Lung microvascular endothelial cell (primary cell): ENCODE data around the gene ARFGEF3. TPM values are rescaled to one million over a fixed set of nuclear protein-coding genes. Genes with fewer than 3 reads are reported as not detected.
"Not testable (repeated sequence)": the region's sequence is repeated elsewhere in the genome, so short reads cannot be mapped to it uniquely, and the experiment has no call there.

Experiments used
- DNase-seq, 2 donors: peaks; one replicate each; pipeline versions ENCODE4 v3.0.0 to v3.0.0-alpha.2; 2010; ENCODE audit warnings: low read depth in 2 of 2
- total RNA-seq: library from RNA; depleted of rRNA; stranded (reverse); fragments of >200 nt; gene quantifications from 2 replicates; pipeline ENCODE4 v1.2.1, GENCODE V29; 2014

The ARFGEF3 gene
- total RNA-seq, 1 donor from 2014 or later: 1.8 TPM

DNA sequence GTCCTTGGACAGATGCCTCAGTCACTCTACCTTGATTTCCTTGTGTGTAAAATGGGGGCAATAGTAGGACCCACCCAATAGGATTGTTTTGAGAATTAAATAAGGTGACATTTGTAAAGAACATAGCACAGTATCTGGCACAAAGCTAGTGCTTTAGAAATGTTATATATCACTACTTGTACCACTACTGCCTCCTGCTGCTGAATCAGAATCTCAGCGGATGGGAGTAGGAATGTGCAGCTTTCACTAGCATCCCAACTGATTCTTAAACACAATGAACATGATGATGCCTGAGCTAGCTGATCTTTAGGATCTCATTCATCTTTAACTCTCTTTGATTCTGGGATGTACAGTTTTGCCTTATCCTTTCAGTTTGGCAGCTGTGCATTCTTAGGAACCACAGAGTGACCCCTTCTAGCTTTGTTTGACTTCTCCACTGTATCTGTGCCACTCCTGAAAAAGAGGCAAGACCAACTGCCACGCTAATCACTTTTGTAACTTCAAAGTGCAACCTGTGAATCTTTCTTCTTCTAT, 49.4 kb downstream of the ARFGEF3 start:
- peak in 1 of 2 donors; percentile 2 for DNase-seq

DNA sequence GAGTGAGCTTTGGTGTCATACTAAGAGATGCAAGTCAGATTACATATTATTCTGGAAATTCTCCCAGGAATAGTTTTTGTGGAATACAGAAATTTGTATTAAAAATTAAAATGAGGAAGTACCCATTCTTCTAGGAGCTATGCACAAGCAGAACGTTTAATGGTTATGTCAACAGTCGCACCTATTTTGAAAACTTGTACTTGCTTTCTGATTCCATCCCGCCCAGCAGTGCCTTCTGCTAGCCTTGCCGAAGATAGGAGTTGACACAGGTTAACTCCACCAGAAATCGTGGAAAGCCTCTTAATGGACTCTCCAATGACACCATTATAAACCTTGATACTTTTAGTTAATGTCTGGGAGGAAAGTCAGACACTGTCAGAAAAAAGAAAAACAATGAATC, 49.9 kb downstream of the ARFGEF3 start:
- no peak for DNase-seq

DNA sequence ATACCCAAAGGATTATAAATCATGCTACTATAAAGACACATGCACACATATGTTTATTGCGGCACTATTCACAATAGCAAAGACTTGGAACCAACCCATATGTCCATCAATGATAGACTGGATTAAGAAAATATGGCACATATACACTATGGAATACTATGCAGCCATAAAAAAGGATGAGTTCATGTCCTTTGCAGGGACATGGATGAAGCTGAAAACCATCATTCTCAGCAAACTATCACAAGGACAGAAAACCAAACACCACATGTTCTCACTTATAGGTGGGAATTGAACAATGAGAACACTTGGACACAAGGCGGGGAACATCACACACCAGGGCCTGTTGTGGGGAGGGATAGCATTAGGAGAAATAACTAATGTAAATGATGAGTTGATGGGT, 50.8 kb downstream of the ARFGEF3 start:
- not testable (repeated sequence) for DNase-seq

DNA sequence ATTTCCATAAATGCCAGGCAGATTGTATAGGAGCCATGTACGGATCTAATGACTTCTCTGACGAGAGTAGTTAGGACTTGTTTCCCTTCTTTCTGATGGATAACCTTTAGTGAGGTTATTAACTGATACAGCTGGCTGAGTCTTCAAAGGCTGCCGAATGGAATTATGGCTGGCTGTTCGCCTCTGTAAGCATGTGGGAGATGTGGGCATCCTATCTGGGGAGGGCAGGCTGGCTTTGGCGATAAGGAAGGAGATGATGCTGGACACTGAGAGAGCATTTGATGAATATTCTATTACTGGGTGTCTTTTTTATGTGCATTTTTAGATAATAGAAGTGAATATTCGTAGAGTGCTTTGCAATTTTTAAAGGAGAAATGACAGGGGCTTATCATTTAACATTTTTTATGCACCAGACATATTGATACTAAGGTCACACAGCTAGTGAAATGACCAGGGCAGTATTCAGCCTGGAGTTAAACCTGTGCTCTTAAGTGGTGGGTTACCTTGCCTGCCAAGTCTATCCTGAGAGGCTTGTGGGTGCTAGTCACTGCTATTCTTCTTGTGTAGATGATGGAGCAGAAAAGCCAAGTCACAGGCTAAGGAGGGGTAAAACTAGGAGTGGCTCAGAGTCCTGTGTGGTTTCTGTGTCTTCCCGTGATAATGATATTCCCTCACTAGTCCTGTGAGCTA, 53.5 kb downstream of the ARFGEF3 start:
- DNase-seq: no peak

DNA sequence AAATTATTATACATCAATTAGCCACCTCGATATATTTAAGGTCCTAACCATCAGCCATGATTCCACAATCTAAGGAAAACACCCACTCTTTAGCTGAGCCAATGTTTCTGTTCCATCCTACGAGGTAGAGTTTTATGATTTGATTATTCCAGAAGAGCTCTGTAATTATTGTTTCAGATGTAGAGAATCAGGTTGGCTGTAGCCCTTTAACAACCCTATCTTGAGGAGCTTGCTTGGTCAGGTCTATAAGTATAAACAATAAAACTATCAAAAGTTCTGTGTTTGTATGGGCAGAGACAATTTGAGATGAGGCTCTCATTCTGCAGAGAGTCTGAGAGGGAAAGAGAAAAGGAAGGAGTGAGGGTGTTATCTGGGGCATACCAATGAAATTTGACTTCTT, 56.7 kb downstream of the ARFGEF3 start, which contains the start of gene PBOV1:
Gene PBOV1 (minus strand): TSS at position 43 of the 400 bp plus-strand sequence. CDS start 96 bp downstream, outside the sequence.
- DNase-seq: no peak

DNA sequence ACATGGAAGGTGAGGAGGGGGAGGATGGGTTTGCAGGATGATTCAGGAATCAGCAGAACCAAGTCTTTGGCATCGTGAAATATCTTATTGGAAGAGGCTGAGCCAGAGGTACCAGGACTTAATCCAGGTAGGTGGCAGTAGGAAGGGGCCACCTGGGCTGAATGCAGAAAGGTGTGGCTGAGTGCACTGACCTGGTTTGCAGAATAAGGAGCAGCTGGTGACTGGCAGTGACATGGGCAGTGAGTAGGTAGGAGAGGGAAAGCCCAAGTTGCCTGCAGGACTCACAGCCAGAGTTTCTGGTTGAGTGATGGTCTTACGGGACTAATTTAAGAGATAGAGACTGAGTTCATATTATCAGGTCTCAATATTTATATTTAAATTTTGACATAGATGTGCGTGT, 57.7 kb downstream of the ARFGEF3 start:
- DNase-seq: no peak

DNA sequence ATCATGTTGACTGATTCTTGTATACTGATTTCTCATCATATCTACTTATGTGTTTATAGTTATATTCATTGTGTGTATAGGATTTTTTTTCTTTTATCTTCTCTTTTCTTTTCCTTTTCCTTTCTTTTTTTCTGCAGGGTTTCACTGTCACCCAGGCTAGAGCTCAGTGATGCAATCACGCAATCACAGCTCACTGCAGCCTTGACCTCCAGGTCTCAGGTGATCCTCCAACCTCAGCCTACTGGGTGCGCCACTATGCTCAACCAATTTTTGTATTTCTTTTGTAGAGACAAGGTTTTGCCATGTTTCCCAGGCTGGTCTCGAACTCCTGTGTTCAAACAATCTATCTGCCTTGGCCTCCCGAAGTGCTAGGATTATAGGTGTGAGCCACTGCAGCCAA, 58.2 kb downstream of the ARFGEF3 start:
- DNase-seq: no peak

DNA sequence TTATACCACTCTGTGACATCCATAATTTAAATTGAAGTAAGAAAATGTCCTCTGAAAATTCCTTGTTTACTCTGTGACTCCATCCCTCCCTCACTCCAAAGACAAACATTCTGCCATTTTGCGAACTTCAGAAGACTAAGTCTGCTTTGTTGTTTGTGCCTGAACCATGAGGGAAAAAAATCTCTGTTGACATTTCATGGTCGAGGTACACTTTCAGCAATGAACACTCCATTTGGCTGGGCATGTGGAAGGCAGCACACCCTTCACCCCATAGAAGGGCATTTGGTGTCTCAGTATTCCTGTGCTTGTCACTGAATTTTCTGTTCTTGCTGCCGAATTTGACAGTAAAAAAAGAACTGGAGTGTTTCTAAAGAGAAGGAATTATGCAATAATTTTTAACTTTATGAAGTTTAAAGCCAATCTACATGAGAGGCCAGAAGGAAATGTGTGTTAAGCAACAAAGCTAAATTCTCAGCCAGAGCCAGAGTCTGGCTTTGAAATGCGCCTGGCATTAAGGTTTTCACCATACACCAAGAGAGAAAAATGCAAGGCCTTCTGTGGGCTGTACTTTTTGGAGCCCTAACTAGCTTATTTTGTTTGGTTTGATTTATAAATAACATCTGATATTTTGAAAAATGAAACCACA, 61.3 kb downstream of the ARFGEF3 start:
- no peak for DNase-seq

DNA sequence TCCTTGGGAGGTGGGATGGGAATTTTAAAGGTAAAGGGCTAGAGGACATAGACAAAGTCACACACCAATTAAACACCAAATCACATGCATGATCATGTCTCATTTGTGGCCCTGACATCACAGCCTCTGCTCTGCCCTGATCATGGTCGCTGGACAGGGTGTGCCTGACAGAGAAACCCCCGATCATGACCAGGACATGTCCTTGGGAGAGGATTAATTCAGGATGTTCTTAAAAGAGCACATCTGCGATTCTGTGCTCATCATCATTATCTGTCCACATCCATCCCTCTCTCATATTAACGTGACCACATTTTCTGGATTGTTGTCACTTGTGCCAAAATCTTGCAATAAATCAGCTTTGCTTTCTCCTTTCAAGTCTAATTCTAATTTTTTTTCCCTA, 64.2 kb downstream of the ARFGEF3 start:
- DNase-seq: no peak

DNA sequence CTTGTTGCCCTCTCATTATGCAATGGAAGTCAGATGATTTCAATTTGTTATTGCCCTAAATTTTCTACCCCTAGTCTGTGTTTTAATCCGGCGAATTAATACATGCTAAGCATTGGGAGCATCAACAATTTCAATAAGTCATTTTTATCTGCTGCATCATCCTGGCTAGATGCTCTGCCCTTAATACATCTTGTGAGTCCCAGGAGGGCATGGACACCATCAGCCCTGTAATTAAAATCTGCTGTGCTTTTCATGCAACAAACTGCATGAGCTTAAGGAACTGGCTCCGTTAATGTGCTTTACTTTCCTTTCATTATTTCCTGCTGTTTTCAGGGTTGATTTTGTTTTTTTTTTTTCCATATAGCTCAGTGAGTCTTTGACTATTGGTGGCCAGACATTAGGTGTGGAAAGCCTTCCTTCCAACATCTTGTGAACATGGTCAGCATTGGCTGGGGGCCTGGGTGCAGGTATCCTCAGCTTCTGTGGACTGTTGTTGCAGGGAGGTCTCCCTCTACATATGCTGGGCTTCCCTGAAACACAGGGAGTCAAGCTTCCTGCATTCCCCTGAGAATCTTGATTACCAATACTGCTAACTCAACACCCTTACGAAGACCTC, 65.1 kb downstream of the ARFGEF3 start:
- no peak for DNase-seq

DNA sequence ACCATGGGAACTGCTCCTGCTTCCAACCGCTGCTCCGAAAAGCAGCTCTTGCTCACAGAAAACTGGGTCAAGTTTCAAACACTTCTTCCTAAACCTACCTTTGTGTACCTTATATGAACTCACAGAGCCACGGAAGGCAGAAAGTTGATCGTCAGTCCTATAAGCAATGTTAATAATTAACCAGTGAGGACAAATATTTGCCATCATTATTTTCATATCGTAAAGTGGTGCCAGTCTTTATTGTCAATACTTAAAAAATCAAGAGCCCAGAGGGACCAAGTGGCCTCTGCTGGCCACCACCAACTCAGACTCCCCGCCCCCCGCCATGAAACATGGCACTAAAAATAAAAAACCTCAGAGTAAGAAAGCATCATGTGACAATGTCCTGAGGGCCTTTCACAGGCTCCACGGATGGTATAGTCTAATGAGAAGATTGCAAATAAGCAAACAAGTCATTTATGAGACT, 65.6 kb downstream of the ARFGEF3 start:
- DNase-seq: no peak

DNA sequence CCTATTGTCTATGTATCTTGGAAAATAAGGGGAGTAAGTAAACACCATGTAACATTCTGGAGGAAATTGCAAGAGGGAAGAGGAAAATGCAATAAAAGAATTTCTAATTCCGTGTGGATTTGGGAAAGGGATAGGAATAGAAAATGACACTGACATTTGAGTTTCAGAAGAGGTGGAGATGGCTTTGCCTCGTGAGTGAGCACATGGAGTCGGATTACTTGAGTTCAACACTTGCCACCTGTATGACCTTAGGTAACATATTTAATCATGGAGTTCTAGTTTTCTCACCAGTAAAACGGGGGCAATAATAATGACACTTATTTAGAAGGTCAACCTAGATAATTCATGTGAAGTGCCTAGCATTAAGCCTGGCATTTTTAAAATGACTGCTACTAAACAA, 67.3 kb downstream of the ARFGEF3 start:
- no peak for DNase-seq

DNA sequence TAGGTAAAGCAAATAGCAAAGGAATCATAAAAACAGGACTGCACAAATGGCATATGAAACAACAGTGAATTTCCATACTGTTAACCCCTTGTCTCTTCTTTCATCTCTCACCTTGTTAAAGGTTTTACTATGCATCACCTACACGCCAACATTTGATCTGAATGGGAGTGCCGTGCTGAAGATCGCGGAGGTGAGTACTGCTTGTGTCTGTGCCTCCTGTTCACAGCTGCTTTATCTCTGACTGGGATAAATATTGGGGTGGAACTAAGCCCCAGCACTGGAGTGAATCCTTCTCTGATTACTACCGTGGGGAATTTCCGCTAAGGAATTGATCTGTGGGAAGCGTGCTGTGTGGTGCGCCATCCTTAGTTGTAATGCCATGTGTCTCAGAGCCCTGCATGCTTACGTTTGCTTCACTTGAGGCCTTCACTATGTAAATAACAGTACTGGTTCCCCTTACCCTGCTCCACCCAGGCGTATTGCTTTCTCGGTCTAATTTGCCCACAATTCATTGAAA, 68.0 kb downstream of the ARFGEF3 start:
- no peak for DNase-seq

DNA sequence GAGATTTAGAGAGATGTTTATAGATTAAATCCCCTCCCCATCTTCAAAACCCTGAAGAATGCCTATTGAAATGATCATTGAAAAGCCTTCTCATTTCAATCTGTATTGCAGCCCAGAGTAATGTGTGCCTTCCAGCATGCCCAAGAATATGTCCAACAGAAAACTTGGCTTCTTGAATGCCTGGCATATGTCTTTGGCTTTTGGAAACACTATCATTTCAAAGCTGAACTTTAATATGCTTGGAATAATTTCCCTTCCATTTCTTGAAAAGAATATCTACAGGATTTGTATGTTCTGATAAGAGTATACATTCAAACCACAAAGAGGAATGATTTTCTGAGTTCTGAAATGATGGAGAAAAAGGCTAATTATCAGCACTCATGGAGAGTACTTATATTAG, 68.5 kb downstream of the ARFGEF3 start:
- DNase-seq: no peak

DNA sequence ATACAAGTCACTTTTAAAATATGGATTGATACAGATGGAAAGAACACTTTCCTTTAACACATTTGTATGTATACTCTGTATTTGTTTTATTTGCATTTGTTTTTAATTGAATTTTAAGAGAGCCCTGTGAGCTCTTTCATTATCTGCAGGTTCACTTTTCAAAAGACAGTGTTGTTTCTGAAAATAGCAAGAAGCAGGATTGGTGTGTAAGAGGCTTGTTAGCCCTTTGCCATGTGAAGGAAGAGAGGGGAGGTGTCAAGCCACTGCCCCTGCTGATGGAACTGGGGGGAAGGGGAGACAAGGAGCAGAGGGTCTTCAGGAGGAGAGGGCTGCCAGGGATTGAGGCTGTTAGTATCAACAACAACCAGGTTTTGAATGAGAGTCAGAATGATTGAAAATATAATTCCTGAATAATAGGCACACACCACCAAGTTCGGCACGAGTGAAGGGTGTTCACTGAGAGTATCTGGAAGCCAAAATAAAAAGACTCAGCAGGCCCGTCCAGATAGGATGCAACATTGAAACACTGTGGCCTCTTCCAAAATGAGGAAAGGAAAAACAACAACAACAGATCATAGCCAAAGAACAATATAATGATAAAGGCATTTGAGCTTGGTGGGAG, 69.1 kb downstream of the ARFGEF3 start:
- no peak for DNase-seq

DNA sequence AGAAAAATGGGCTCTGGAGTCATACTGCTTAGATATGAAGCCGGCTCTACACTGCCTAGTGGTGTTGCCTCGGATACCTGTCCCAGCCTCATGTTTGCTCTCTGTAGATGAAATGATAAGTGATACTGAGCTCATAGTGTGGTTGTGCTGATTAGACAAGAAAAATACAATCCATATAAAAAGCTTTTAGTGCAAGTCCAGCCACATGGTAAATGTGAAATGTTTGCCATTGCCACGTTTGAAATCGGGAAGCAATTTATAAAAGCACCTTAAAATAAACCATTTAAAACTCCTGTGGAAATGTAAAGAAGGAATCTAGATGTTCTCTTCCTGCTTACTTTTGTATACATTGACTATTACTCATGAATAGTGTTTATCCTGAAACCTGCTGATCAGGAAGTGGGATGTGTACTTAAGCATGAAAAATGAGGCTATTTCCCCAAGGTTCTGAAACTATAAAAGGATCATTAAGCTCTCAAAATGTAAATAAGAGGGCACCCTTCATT, 69.7 kb downstream of the ARFGEF3 start:
- peak in 1 of 2 donors; percentile 34 for DNase-seq

DNA sequence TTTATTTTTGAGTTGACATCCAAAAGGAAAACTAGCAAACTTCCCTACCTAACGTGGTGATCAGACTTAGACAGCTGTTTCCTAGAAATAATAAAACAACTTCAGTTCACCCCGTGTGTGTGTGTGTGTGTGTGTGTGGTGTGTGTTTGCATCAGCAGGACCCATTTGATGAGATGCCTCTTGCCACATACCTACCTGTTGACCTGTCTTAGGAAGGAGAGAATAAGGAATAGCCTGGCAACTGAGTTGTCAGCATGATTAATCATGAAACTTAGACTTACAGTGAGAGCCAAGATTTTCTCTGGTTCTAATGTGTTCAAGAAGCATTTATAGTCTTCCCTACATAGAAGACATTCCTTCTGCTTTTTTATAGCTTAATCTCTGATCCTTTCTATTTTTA, 72.6 kb downstream of the ARFGEF3 start:
- DNase-seq: no peak

DNA sequence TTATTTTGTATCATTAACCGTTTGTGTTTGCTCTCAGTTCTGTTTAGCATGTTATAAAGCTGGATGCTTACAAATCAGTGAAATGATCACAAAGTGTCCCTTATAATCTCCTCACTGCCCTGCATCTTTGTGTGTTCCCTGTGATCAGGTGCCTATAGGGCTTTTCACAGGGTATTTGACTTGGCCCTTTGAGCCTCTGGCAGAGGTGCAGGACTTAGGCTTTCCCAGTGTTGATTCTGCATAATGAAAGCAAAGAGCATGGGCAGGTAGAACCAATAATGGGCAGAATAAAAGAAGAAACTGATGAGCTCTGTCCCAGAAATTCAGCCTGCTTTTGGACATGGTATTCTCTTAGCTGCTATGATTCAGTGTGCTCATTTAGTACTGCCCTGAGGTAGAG, 73.5 kb downstream of the ARFGEF3 start:
- no peak for DNase-seq

DNA sequence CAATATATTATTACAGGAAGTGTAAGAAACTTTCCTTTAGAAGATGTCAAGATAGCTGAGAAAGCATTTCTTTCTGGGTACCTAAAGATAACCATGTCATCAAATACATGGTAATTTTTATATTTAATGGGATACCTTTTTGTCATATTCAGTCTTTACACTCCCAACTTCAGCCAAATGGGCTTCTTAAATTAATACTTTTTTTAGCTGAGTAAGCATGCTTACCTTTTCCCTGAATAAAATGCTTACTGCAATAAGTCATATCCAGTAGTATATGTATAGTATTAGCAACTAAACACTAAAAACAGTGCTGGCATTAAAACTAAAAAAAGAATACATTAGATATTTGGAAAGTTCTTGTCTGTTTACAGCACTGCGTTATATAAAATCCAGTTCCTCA, 74.0 kb downstream of the ARFGEF3 start:
- no peak for DNase-seq

DNA sequence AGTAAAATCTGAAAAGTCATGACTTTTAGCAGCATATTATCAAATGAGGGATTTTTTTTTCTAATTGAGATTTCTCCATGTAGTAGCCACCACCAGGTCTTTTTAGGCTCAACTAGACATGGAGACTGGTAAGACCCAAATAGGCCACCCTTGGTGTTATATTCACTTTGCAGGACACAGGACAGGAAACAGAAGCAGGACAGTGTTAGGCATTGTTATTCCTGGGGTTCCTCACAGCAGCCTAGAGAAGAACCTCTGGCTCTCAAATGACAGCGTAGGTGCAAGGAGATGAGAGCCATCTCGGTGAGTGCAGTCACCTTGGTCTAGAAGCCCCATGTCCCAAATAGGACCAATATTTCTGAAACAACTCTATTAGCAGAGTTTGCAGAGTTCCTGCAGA, 75.7 kb downstream of the ARFGEF3 start:
- DNase-seq: no peak

DNA sequence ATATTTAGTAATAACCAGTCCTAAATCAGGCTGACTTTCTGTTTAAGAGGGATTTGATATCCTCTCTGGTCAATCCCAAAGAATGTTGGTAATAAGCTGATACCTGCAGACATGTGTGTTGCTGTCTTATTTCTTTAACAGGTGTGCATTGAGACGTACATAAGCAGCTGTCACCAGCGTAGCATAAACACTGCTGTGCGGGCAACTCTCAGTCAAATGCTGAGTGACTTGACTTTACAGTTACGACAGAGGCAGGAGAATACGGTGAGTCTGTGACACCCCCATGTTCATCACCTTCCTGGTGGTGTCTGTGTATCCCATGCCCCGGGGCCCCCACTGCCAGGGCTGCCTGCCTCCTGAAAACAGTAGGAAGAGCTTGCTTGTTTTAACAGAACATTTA, 76.6 kb downstream of the ARFGEF3 start:
- no peak for DNase-seq

DNA sequence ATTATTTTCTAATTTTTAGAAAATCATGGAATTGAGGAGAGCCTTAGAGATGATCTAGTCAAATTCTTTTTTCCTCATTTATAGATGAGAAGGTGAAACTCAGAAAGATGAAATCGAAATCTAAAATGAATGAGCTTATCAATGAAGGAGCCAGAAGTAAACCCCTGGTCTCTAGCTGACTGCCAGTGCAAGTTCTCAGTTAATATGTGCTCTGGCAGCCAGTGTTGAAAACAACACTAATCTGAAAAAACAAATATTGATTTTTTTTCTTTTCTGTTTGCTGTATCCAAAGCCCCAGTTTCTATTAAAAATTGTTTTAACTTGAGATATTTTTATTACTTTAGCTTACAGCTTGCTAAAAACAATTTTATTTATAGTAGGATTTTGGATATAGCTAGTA, 78.0 kb downstream of the ARFGEF3 start:
- DNase-seq: no peak
